Myocyte (in vitro differentiated cells): Measurements from ENCODE around the gene PTGR1. TPM values are rescaled to one million over a fixed set of nuclear protein-coding genes. Genes with fewer than 3 reads are reported as not detected.
"Not testable (repeated sequence)": the region's sequence is repeated elsewhere in the genome, so short reads cannot be mapped to it uniquely, and the experiment has no call there.

ENCODE experiments used
- DNase-seq: peaks from one replicate; pipeline ENCODE4 v3.0.0-alpha.2; 2012; ENCODE audit warnings: low read depth
- polyA plus RNA-seq: library from polyadenylated mRNA; unstranded; fragments of >200 nt; gene quantifications from one replicate; pipeline ENCODE4 v1.2.1, GENCODE V29; 2012; ENCODE audit warnings: missing spikeins
- total RNA-seq: library from RNA; depleted of rRNA; stranded (reverse); fragments of >200 nt; gene quantifications from 2 replicates; pipeline ENCODE4 v1.2.3, GENCODE V29; 2014

Gene PTGR1
- total RNA-seq: 56.4 and 72.9 TPM in 2 replicates
- polyA plus RNA-seq: 62.7 TPM

DNA sequence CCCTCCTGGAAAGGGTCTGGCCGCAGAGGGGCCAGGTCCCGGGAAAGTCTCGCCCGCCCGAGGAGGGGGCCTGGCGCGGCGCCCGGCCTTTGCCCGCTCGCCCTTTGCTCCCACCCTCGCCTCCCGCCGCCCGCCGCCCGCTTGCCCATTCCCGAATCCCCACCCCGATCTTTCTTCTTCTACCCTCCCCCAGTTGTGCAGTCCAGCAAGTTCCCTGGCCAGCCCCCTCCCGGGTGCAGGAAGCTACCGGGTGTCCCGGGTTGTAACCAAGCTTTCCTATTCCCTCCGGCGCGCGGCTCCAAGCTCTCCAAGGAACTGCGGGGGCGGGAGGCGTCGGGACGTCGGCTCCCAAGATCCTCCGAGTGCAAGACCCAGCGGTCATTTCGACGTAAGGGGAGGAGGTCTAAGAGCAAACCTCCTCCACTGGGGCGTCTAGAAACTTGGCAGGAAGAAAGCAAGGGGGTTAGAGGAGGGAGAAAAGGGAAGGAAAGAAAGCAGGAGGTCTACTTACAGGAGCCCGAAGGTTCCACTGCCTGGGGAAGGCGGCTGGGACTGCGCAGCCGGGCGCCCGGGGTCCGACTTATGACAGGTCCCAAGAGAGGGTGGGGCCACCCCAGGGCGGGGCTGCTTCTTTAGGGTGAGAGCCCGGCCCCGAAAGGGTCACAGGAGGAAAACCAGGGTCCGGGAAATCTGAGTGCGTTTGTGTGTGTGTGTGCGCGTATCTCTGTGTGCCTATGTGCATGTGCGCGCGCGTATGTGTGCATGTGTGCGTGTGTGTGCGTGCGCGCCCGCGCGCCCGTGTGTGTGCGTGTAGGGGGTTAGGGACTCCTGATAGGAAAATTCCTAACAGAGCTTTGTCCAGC lies at the start of gene PTGR1:
Gene PTGR1, minus strand, starts transcription at position 556 of the 863 bp plus-strand sequence. CDS start 2,225 bp downstream, outside the sequence.
- peak; percentile 91 for DNase-seq

DNA sequence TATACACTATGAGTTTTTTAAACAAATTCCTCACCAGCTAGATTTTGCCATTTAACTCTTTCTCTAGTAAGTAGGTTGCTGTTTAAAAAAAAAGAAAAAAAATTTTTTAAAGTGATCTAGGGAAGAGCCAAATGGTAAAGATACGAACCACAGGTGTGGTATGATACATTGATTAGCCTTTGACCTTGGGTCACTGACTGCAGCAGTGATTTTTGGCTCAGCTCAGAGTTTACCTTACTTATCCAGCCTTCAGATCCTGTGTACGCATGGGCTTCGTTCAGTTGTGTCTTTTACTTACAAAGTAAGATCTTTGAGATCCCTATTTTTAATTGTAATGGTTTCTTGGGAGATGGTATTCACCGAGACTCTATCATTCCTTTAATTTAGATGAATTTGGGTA lies 49.6 kb upstream of the PTGR1 start:
- DNase-seq: no peak

DNA sequence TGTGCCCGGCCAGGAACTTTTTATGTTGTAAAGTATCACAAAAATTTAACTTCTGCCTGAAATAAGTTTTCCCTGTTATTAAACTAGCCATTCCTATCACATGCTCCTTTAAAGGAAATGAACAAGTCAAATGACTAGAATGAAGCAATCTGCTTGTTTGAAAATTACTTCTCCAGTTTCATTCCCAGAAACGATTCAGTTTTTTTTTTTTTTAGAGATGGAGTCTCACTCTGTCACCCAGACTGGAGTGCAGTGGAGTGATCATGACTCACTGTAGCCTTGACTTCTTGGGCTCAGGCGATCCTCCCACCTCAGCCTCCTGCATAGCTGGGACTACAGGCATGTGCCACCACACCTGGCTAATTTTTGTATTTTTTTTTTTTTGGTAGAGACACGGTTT lies 48.6 kb upstream of the PTGR1 start:
- DNase-seq: no peak

DNA sequence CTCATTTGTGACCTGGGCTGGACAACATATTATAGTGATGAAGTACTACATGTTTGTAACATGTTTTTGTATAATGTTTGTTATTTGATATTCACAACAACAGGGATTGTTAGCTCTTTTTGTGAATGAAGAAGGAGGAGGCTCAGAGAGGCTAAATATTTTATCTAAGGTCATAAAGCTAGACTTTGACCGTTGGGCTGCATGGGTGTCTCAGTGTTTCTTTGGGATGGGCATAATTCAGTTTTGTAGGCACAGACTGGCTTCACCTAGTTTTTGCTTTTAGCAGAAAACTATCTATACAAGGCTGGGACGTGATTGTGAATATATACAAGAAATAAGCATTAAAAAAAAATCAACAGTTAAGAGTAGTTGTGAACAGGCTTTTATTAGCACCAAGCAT lies 47.0 kb upstream of the PTGR1 start:
- DNase-seq: no peak

DNA sequence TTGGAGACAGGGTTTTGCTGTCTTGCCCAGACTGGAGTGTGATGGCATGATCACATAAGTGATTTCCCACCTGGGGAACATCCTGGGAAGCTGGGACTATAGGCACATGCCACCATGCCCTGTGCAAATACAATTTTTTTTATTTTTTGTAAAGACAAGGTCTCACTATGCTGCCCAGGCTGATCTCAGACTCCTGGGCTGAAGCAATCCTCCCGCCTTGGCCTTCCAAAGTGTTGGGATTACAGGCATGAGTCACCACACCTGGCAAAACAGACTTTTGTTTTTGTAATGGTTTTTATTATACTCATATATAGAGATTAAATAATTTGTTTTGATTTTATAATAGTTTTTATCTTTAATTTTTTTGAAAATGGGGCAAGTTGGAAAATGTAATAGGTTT lies 46.4 kb upstream of the PTGR1 start:
- DNase-seq: no peak

DNA sequence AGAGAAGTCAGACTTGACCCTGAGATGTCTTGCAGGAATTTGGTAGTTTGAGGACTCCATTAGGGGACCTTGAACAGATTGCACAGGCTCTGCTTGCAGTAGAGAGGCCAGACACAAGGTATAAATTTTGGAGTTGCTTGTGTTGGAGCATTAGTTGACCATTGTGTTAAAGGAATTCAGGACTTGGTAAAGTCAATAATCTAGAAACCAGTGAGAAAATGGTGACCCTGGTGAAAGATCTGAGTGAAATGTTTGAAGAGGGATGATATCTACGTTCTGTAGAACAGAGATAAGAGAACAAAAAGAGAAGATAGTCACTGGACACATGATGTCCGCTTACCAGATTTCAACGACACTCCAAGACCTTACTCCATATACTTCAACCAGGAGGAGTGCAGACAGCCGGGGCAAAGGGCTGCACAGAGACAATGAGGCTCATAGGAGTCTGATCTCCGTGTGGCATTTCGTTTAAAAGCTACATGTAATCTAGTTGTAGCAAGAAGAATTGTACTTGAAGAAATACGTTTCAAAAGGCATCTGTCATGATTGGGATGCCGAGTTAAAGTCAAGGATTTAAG lies 44.8 kb upstream of the PTGR1 start:
- no peak for DNase-seq

DNA sequence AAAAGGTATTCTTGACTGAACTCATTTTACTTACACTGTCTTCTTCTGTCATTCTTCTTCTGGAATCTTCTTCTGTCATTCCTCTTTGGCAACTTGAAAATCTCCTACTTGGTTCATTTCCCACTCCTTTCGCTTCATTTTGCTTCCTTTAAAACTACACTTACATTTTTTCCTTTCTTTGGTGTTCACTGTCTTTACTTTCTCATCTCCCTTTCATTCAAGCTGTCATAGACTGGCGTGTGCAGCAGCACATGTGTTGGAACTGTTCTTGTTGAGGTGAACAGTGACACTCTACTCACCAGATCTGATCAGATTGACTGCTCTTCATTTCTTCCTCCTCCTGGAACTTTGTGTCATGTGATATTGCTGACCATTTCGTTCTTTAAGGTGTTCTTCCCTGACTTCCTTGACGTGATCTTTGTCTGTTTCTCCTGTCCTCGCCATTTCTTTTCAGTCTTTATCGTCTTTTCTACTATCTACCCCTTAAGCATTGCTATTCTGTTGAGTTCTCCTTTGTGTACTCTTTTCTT lies 38.0 kb upstream of the PTGR1 start:
- DNase-seq: no peak

DNA sequence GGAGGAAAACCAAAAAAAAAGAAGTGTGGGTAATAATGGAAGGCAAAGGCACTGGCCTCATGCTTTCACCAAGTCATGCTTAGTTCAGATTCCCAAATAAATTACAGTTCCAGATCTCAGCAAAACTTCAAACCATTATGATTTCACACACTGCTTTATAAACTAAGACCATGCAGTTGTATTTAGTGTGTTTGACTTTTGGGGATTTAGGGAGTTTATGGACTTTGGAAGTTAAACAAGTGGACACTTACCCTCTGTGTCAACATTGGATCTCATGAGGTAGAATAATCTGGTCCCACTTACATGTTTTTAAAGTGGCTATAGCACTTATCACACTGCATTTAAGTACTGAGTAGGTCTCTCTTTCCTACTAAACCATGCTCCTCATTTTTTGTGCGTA lies 35.4 kb upstream of the PTGR1 start:
- DNase-seq: no peak

DNA sequence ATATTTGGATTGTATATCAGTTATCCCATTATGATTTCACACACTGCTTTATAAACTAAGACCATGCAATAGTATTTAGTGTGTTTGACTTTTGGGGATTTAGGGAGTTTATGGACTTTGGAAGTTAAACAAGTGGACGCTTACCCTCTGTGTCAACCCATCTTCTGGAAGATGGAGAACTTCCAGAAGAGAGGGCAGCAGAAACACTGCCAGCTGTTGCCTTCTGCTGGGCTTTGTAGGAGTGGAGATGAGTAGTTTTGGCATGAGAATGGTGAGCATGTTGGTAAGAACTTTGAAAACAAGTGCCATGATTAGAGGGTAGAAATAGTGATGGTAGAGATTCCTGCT lies 33.9 kb upstream of the PTGR1 start:
- DNase-seq: peak; percentile 35

DNA sequence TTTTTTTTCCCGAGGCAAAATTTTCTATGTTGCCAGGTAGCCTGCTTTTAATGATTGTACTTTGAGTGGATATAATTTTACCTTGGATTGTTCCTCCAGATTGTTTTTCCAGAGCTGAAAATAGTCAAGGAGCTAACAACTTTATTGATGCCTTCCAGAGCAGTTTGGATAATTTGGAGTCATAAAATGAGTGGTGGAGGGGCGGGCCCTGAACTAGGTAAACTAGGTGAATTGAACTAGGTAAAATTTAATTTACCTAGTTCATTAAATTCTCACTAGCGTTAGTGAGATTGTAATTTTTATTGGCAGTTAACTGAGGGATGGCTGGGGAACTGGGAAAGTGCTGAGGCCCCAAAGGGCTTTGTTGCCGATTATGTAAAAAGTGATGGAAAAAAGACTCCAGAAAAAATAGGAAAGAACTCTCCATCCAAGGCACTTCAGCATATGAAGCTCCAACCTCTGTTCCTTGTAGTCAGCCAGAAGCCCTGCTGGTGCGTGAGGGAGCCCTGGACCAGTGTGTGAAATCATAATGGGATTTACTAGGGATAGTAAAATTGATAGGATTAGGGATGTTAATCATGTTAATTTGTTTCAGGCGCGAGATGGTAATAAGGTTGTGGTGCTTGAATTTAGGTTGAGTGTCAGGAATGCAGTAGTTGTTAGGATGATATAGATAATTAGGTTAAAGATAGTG lies 33.4 kb upstream of the PTGR1 start:
- no peak for DNase-seq

DNA sequence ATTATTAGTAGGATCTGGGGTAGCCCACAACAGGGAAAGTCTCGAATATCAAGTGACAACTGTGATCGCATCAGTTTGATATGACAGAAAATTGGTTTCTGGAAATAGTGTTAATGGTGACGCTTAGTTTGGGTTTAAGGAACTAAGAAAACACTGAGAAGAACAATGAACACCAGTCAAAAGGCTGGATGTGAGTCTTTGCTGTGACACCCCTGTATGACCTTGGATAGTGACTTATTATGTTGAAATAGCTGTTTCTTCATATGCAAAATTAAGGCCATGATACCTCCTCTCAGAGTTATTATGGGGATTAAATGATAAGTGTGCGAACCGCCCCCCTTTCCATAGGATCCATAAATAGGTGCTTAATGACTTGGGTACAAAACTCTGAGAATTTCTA lies 32.6 kb upstream of the PTGR1 start:
- no peak for DNase-seq

DNA sequence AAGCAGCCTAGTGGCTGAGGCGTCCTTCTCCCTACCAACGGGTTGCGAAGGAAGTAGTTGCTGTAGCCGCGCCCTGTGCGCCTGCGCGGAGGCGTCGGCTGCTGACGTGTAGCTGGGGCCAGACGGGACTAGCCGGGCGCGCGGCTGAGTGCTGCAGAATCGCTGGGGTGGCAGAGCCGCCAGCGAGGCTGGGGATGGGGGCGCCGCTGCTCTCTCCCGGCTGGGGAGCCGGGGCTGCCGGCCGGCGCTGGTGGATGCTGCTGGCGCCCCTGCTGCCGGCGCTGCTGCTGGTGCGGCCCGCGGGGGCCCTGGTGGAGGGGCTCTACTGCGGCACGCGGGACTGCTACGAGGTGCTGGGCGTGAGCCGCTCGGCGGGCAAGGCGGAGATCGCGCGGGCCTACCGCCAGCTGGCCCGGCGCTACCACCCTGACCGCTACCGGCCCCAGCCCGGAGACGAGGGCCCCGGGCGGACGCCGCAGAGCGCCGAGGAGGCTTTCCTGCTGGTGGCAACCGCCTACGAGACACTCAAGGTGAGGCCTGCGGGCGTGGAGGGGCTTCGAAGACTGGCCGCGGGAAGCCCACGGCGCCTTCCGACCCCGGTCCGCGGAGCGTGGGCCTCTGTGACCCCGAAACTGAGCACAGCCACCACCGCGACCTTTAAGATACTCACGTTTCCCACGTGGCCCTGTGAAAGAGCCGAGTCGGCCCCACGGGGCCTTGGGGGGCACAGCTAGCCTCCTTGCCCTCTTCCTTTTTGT lies 31.9 kb upstream of the PTGR1 start, which contains the start of gene DNAJC25:
Gene DNAJC25, plus strand, starts transcription at position 121 of the 758 bp plus-strand sequence. Its CDS starts 74 bp downstream, at position 195.
- peak; percentile 99 for DNase-seq

DNA sequence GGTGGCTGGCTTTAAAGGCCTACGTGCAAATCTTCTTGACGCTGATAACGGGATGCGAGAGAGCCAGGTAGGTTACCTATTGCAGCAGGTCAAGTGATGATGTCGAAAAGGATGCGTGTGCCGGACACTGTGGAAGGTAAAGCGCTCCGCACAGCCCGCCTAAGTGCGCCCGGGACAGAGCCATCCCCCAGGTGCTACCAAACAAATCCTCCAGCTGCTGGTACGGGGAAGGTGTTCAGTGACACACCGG lies 31.4 kb upstream of the PTGR1 start:
- DNase-seq: no peak

DNA sequence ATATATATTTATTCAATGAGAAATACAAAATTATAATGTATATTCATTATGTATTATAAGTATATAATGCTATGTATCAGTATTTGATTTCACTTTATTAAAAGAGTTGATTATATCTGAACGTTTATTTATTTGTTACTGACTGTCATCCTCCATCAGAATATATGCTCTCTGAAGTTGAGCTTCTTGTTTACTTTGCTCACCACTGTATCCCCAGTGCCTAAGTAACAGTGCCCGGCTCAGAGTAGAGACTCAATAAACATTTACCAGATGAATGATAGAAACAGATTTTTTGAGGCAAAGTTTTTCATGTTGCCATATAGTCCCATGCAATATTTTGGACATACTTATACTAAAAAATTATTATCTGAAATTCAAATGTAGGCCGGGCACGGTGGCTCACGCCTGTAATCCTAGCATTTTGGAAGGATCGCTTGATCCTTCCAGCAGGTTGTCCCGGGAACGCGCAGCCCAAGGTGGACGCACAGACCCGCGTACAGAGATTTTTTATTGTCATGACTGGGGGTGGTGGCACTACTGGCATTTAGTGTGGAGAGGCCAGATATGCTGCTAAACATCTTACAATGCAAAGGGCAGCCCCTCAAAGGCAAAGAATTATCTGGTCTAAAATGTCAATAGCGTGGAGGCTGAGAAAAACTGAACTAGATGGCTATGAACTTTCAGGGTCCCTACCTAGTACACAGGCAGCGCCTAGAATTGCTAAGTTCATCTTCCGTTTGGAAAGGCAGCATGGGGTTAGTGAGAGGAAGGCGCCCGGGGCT lies 30.9 kb upstream of the PTGR1 start:
- DNase-seq: no peak

DNA sequence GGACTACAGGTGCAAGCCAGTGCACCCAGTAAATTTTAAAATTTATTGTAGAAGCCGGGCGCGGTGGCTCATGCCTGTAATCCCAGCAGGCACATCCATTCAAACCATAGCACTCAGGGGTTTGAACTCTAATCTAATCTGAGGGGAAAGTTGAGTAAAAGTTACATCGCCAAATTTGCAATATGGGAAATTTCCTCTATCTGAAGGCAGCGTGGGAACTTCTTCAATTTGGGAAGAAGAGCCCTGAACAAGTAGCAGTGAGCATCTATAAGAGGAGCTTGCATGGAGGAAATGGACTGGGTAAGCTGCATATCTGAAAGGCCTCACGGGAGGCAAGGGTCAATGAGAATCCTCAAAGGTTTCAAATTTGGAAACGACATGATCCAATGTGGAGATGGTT lies 29.0 kb upstream of the PTGR1 start:
- no peak for DNase-seq

DNA sequence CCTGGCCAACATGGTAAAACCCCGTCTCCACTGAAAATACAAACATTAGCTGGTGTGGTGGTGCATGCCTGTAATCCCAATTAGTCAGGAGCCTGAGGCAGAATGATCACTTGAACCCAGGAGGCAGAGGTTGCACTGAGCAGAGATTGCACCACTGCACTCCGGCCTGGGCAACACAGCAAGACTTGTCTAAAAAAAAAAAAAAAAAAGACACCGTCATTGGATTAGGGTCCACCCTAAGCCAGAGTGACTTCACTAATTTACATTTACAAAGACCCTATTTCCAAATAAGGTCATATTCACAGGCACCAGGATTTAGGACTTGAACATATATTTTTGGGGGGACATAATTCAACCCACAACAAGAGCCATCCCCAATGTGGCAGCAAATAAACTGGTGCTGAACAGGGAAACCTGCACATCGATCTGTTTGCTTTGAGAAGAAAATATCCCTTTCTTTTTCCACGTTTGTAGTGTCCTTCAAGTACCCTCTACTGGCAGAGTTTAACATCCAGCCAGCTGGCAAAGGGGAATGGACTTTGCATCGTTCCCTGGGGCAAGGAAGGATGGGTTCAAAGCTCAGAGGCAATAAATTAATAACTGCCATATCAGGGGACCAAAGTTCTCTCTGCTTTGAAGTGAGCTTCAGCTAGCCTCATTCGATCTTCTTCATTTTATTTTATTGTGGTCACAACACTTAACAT lies 28.0 kb upstream of the PTGR1 start:
- no peak for DNase-seq

DNA sequence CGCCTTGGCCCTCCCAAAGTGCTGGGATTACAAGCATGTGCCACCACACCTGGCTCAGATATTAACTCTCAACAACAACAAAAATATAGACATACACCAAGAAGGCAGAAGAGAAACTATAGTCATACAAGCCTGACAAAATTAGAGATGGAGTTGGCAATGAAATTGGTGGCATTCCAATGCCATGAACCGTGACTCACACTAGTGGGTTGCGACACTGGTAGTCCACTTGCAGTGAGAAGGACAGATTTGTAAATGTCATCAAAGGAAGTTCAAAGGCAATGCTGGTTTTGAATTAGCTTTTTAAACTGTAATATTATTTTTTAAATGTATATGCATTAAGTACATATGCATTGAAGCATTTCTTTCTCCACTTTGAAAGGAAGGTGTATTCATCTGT lies 23.2 kb upstream of the PTGR1 start:
- DNase-seq: peak; percentile 80

DNA sequence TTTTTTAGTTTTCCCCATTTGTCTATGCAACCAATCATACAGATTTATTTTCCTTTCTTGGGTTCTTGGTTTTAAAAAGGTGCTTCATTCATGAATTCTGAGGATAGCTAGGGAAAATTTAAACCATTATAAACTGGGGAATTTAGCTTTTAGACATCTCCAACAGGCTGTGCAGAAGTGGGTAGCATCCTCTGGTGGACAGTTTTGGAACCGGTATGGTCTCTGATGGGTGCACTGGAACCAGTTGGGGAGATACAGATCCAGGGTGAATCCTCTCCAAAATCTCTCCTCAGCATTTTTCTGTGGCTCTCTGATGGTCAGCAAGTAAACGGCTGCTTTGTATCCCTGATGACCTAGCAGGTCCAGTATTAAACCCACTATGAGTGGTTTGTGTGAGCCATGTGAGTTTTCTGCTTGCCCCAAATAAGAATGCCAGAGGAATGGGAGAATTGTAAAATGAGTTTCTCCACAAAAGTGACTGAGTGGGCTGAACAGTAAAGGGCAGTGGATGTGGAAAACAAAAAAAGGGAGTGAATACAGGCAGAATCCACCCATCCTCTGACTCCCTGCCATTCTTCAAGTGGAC lies 22.5 kb upstream of the PTGR1 start:
- peak; percentile 58 for DNase-seq

DNA sequence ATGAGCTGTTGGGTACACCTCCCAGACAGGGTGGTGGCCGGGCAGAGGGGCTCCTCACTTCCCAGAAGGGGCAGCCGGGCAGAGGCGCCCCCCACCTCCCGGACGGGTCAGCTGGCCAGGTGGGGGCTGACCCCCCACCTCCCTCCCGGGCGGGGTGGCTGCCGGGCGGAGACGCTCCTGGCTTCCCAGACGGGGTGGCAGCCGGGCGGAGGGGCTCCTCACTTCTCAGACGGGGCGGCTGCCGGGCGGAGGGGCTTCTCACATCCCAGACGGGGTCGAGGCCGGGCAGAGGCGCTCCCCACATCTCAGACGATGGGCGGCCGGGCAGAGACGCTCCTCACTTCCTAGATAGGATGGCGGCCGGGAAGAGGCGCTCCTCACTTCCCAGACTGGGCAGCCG lies 17.9 kb upstream of the PTGR1 start:
- DNase-seq: not testable (repeated sequence)

DNA sequence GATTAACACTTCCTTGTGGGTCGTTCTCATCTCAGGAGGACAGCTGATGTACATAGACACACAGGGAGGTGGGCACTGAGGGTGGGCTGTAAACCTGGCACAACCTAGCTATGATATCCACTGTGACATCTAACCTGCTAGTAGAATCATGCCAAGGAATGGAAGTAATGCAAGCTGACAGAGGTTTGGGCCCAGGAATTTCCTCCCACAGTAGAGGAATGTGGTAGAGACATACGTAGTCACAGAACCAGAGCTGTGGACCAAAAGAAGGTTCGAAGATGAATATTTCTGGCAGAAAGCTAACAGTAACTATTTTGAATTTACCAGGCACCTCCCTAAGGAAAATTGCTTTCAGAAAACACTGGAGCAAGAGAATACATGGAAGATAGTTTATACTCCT lies 16.5 kb upstream of the PTGR1 start:
- no peak for DNase-seq
